HepG2 (cell line): ENCODE results near the gene PMM2. TPM values are rescaled to one million over a fixed set of nuclear protein-coding genes. Genes with fewer than 3 reads are reported as not detected.

Source experiments
- ATAC-seq: fragments of 200-7000 bp; cut with Tn5 transposase; 3 replicates; pipeline ENCODE4 v1.9.1; 2020; ENCODE audit warnings: mild to moderate bottlenecking, moderate library complexity
- BruUV-seq: library from RNA; stranded (reverse); fragments of 400-500 nt; replicated peaks from 2 replicates; lab custom pipeline; 2021; lab: Mats Ljungman, UMichigan
- CTCF ChIA-PET: fragments of 300-600 bp; formaldehyde crosslinking; extraction: SDS; loops from one replicate; lab custom pipeline; 2021; ENCODE audit warnings: low total read pairs, inconsistent platforms, low intra/inter-chr PET ratio; lab: Yijun Ruan, JAX
- POLR2A ChIA-PET: fragments of 350-600 bp; sonication (Branson Sonifier 250); formaldehyde crosslinking; loops from one replicate; lab custom pipeline; 2020; ENCODE audit warnings: antibody characterized with exemption, inconsistent platforms; lab: Yijun Ruan, JAX
- DNase-seq: peaks from one replicate; pipeline ENCODE4 v3.0.0-alpha.2; 2015; ENCODE audit warnings: low spot score
- FAIRE-seq: peaks from 3 replicates; lab custom pipeline; 2011; peaks lifted over from hg19 to GRCh38; lab: Jason Lieb, UNC
- H2AFZ ChIP-seq: one replicate; pipeline ENCODE4 v1.6.1; 2011; ENCODE audit warnings: low read length, inconsistent platforms
- H3K27ac ChIP-seq: fragments of 300-600 bp; 3 replicates; pipeline ENCODE4 v1.8.0; 2011; ENCODE audit warnings: mixed run types, mild to moderate bottlenecking, mixed read lengths, low read length, inconsistent platforms; ENCODE audit not compliant: insufficient read depth; ENCODE audit errors: extremely low read length
- H3K27me3 ChIP-seq, 2 experiments: fragments of 200-600 bp in 1 of 2; 2 replicates in 1 of 2; 3 replicates in 1 of 2; pipeline versions ENCODE4 v1.6.0 to v1.8.0; 2011; ENCODE audit warnings: low read length in 2 of 2, mild to moderate bottlenecking in 2 of 2, moderate library complexity in 2 of 2, inconsistent platforms in 1 of 2; ENCODE audit not compliant: insufficient read depth in 2 of 2, control insufficient read depth in 1 of 2
- H3K36me3 ChIP-seq, 2 experiments: fragments of 200-600 bp in 1 of 2; replicated peaks in 1 of 2; 2 replicates in 1 of 2; 3 replicates in 1 of 2; pipeline versions ENCODE4 v1.5.1 to v1.8.0; 2011; ENCODE audit warnings: low read length in 2 of 2, inconsistent platforms in 1 of 2; ENCODE audit not compliant: insufficient read depth in 2 of 2, control insufficient read depth in 1 of 2
- H3K4me1 ChIP-seq: 2 replicates; pipeline ENCODE4 v1.5.1; 2012; ENCODE audit warnings: low read length, inconsistent platforms; ENCODE audit not compliant: insufficient read depth
- H3K4me2 ChIP-seq: 2 replicates; pipeline ENCODE4 v1.6.0; 2011; ENCODE audit warnings: low read depth, low read length, inconsistent platforms
- H3K4me3 ChIP-seq, 3 experiments: fragments of 200-600 bp in 1 of 3; sonication (generic), shearing (Covaris generic) in 1 of 3; replicated peaks in 1 of 3; 2 replicates each; pipeline ENCODE4 v1.5.1; 2011 to 2016; ENCODE audit warnings: low read length in 3 of 3, inconsistent platforms in 2 of 3, low read depth in 2 of 3, mild to moderate bottlenecking in 2 of 3, control low read depth in 1 of 3, mixed read lengths in 1 of 3; ENCODE audit not compliant: insufficient read depth in 1 of 3
- H3K79me2 ChIP-seq: one replicate; pipeline ENCODE4 v1.6.1; 2011; ENCODE audit warnings: low read length, inconsistent platforms; ENCODE audit not compliant: insufficient read depth
- H3K9ac ChIP-seq: 2 replicates; pipeline ENCODE4 v1.6.0; 2011; ENCODE audit warnings: mild to moderate bottlenecking, low read depth, low read length, inconsistent platforms; ENCODE audit not compliant: insufficient read depth
- H3K9me3 ChIP-seq: 2 replicates; pipeline ENCODE4 v1.5.1; 2012; ENCODE audit warnings: mild to moderate bottlenecking, low read length
- H4K20me1 ChIP-seq: 2 replicates; pipeline ENCODE4 v1.6.0; 2011; ENCODE audit warnings: inconsistent platforms, mild to moderate bottlenecking, low read length, moderate library complexity; ENCODE audit not compliant: insufficient read depth
- CBX1 ChIP-seq: IDR thresholded peaks from one replicate; pipeline ENCODE4 v1.6.1; 2016; ENCODE audit warnings: antibody characterized with exemption, low read depth
- CHD2 ChIP-seq: IDR thresholded peaks from 2 replicates; pipeline ENCODE4 v1.6.1; 2011; ENCODE audit warnings: low read depth, low read length, improper control_type of control experiment
- ETV6 ChIP-seq: sonication (generic); formaldehyde crosslinking; conservative IDR thresholded peaks from 2 replicates; pipeline ENCODE4 v1.4.0; 2020; ENCODE audit warnings: missing genetic modification reagents
- HDAC6 ChIP-seq: fragments of 200-600 bp; sonication (generic); IDR thresholded peaks from 2 replicates; pipeline ENCODE4 v1.7.0; 2017; ENCODE audit warnings: mild to moderate bottlenecking, antibody characterized with exemption, low read length, low read depth
- ZNF317 ChIP-seq: sonication (generic); formaldehyde crosslinking; IDR thresholded peaks from 2 replicates; pipeline ENCODE4 v1.5.0; 2020; ENCODE audit warnings: mild to moderate bottlenecking, missing genetic modification reagents
- ZNF333 ChIP-seq: sonication (generic); formaldehyde crosslinking; IDR thresholded peaks from 2 replicates; pipeline ENCODE4 v1.4.0; 2020; ENCODE audit warnings: mild to moderate bottlenecking, missing genetic modification reagents, borderline replicate concordance
- ZNF33B ChIP-seq: sonication (generic); formaldehyde crosslinking; IDR thresholded peaks from 2 replicates; pipeline ENCODE4 v1.5.1; 2020; ENCODE audit warnings: mild to moderate bottlenecking, missing genetic modification reagents
- ZNF546 ChIP-seq: sonication (generic); formaldehyde crosslinking; conservative IDR thresholded peaks from 2 replicates; pipeline ENCODE4 v1.8.1; 2023; ENCODE audit warnings: mild to moderate bottlenecking, missing genetic modification reagents
- ZNF563 ChIP-seq: sonication (generic); formaldehyde crosslinking; IDR thresholded peaks from 2 replicates; pipeline ENCODE4 v1.8.0; 2022; ENCODE audit warnings: mild to moderate bottlenecking, moderate library complexity, missing genetic modification reagents
- ZNF747 ChIP-seq: sonication (generic); formaldehyde crosslinking; IDR thresholded peaks from 2 replicates; pipeline ENCODE4 v1.8.1; 2023; ENCODE audit warnings: missing genetic modification reagents, mild to moderate bottlenecking, borderline replicate concordance
- ZNF781 ChIP-seq: sonication (generic); formaldehyde crosslinking; IDR thresholded peaks from 2 replicates; pipeline ENCODE4 v1.5.1; 2020; ENCODE audit warnings: borderline replicate concordance, mild to moderate bottlenecking, missing genetic modification reagents; ENCODE audit errors: not compliant biosample characterization
- ZNF839 ChIP-seq: sonication (generic); formaldehyde crosslinking; IDR thresholded peaks from 2 replicates; pipeline ENCODE4 v1.4.0; 2020; ENCODE audit warnings: missing genetic modification reagents, mild to moderate bottlenecking, borderline replicate concordance
- WGBS: methylation state at CpG from one replicate; pipeline ENCODE4 v1.1.6; 2017; ENCODE audit warnings: low lambda C conversion rate; 5-methylcytosine and 5-hydroxymethylcytosine counted together
- in situ Hi-C: cut with HindIII; loops from 2 replicates; pipeline ENCODE4 v1.10.0; 2017; ENCODE audit warnings: low pct_unique_long_range_greater_than_20kb; ENCODE audit not compliant: extremely low pct_ligation_motif_present
- intact Hi-C: fragments of 100-400 bp; cut with micrococcal nuclease; formaldehyde crosslinking; loops from one replicate; pipeline ENCODE4 v1.10.0; 2022; ENCODE audit not compliant: unreplicated experiment
- polyA plus RNA-seq, 8 experiments: library from polyadenylated mRNA; depleted of rRNA in 3 of 8; stranded (reverse) in 7 of 8; unstranded in 1 of 8; fragments of >200 nt; fragmentation: Illumina TruSeq in 4 of 8; extraction: Trizol in 4 of 8; gene quantifications; 2 replicates each; pipeline versions ENCODE4 v1.2.1 to v1.2.3, GENCODE V29; 2011 to 2016; ENCODE audit warnings: low read depth in 4 of 8, missing spikeins in 1 of 8, mixed read lengths in 1 of 8; ENCODE audit not compliant: insufficient read depth in 1 of 8
- total RNA-seq, 5 experiments: library from RNA; depleted of rRNA; stranded (reverse); fragments of >200 nt; fragmentation: Illumina TruSeq; extraction: Trizol; gene quantifications; 2 replicates each; pipeline ENCODE4 v1.2.3, GENCODE V29; 2016; ENCODE audit warnings: low read depth in 1 of 5
- TF ChIP-seq, protein P1 (sequence below): sonication (generic); formaldehyde crosslinking; IDR thresholded peaks from 2 replicates; pipeline ENCODE4 v1.5.1; 2020; ENCODE audit warnings: mild to moderate bottlenecking, missing genetic modification reagents, borderline replicate concordance

Gene PMM2
- total and polyA plus RNA-seq, 2 of the 13 experiments (the other 11 are each of a cell fraction or from before 2014, with no cell fraction given) = 52.2 to 93.7 TPM

DNA sequence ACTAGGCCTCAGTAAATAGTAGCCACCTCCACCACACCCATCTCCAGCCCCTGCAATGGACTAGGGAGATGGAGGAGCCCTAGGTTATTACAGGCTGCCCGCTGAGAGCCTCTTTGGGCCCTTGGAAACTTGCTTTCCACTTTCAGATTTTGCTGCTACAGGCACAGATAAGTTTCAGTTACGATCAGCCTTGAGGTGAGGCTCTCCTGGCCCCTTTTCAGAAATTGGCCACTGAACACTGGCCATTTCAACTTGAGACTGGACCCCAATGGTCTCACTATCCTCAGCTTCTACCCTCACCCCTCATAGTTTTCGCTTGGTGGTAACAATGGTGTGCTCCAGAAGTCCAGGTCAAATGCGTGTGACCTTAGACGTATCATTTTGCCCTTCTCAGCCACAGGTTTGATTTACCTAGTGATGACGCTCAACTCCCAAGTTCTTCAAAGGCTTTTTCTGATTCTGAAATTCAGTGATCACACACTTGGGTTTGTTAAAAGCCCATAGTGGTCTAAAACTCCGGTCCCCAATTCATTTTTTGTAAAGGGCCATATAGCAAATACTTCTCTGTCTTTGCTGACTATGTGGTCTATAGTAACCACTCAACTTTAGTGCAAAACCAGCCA lies 1.0 kb downstream of the PMM2 start:
- no peak for DNase-seq
- Histone ChIP-seq H3K36me3 (peaks cover 13 to 38% of the 10 kb centered on the region in 2 experiments), H3K27ac (peak overlapping the region; percentile 70), H4K20me1 (peaks cover 16% of the 10 kb centered on the region), H3K4me3 (peak overlapping the region; percentile 85 to 87 (median 86)), H3K27me3 (no peaks in the 10 kb centered on the region; a peak in 1 of 5 replicates), H3K9me3 (no peaks in the 10 kb centered on the region), H3K79me2 (peaks cover 72% of the 10 kb centered on the region), H3K4me2 (peak overlapping the region; percentile 95), H2AFZ (no peak overlapping the region), H3K9ac (peak overlapping the region; percentile 93), H3K4me1 (peaks cover 45% of the 10 kb centered on the region)
- intact Hi-C loops (loop anchor here (1.0 to 2.0 kb wide), 2 partner anchors 82 to 124 kb away; partner anchors contain the start of gene ABAT), in situ Hi-C loops (loop anchor here (5.0 kb wide), 2 partner anchors 141 to 231 kb away; no protein-coding TSS in a partner anchor)
- no peak for FAIRE-seq
- ATAC-seq = peak; percentile 19
- POLR2A ChIA-PET = interaction anchor here (0.8 to 2.5 kb wide), 5 partner anchors 10 to 165 kb away, joined by 3 to 19 read pairs (median 4); partner anchors contain the start of gene USP7
- 9% methylated on average over 7 of the region's 7 CpGs for WGBS
- BruUV-seq = no TSS peak
- CTCF ChIA-PET = no interaction called here
- TF ChIP-seq, protein P1, sequence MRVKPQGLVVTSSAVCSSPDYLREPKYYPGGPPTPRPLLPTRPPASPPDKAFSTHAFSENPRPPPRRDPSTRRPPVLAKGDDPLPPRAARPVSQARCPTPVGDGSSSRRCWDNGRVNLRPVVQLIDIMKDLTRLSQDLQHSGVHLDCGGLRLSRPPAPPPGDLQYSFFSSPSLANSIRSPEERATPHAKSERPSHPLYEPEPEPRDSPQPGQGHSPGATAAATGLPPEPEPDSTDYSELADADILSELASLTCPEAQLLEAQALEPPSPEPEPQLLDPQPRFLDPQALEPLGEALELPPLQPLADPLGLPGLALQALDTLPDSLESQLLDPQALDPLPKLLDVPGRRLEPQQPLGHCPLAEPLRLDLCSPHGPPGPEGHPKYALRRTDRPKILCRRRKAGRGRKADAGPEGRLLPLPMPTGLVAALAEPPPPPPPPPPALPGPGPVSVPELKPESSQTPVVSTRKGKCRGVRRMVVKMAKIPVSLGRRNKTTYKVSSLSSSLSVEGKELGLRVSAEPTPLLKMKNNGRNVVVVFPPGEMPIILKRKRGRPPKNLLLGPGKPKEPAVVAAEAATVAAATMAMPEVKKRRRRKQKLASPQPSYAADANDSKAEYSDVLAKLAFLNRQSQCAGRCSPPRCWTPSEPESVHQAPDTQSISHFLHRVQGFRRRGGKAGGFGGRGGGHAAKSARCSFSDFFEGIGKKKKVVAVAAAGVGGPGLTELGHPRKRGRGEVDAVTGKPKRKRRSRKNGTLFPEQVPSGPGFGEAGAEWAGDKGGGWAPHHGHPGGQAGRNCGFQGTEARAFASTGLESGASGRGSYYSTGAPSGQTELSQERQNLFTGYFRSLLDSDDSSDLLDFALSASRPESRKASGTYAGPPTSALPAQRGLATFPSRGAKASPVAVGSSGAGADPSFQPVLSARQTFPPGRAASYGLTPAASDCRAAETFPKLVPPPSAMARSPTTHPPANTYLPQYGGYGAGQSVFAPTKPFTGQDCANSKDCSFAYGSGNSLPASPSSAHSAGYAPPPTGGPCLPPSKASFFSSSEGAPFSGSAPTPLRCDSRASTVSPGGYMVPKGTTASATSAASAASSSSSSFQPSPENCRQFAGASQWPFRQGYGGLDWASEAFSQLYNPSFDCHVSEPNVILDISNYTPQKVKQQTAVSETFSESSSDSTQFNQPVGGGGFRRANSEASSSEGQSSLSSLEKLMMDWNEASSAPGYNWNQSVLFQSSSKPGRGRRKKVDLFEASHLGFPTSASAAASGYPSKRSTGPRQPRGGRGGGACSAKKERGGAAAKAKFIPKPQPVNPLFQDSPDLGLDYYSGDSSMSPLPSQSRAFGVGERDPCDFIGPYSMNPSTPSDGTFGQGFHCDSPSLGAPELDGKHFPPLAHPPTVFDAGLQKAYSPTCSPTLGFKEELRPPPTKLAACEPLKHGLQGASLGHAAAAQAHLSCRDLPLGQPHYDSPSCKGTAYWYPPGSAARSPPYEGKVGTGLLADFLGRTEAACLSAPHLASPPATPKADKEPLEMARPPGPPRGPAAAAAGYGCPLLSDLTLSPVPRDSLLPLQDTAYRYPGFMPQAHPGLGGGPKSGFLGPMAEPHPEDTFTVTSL (CRISPR knock-in tag) = 0 out of 2 replicates have a peak, but pooled peaks have one; percentile 34
- TF ChIP-seq CBX1 (no peak), ZNF333 (CRISPR knock-in tag) (no peak), CHD2 (no peak), ZNF563 (no peak), ETV6 (CRISPR knock-in tag) (no peak), ZNF317 (CRISPR knock-in tag) (no peak), ZNF33B (CRISPR knock-in tag) (no peak), ZNF747 (CRISPR knock-in tag) (no peak), ZNF546 (CRISPR knock-in tag) (no peak), HDAC6 (no peak), ZNF781 (CRISPR knock-in tag) (no peak), ZNF839 (CRISPR knock-in tag) (no peak)
